Muscle layer of colon (tissue), 2 donors: ENCODE data around the gene CLEC16A.

Experiments used
- H3K27ac ChIP-seq: one replicate; pipeline ENCODE4 v1.7.0; 2013; ENCODE audit warnings: low read depth, mild to moderate bottlenecking, low read length, moderate library complexity
- H3K27me3 ChIP-seq, 2 donors: one replicate each; pipeline ENCODE4 v1.7.0; 2013; ENCODE audit warnings: low read length in 2 of 2, mild to moderate bottlenecking in 2 of 2; ENCODE audit not compliant: insufficient read depth in 2 of 2, control insufficient read depth in 1 of 2
- H3K36me3 ChIP-seq: one replicate; pipeline ENCODE4 v1.7.0; 2013; ENCODE audit warnings: mild to moderate bottlenecking, low read length; ENCODE audit not compliant: insufficient read depth
- H3K4me1 ChIP-seq: one replicate; pipeline ENCODE4 v1.7.0; 2013; ENCODE audit warnings: mild to moderate bottlenecking, low read length; ENCODE audit not compliant: insufficient read depth
- H3K4me3 ChIP-seq, 2 donors: one replicate each; pipeline ENCODE4 v1.7.0; 2013; ENCODE audit warnings: low read length in 2 of 2, low read depth in 1 of 2, mild to moderate bottlenecking in 1 of 2, moderate library complexity in 1 of 2
- H3K9ac ChIP-seq: one replicate; pipeline ENCODE4 v1.7.0; 2013; ENCODE audit warnings: low read length
- H3K9me3 ChIP-seq: one replicate; pipeline ENCODE4 v1.7.0; 2013; ENCODE audit warnings: mild to moderate bottlenecking, low read length
- donor health status: abdominal sarcoma.
- donor health status: Adenocarcinoma of cecum.

CLEC16A gene

DNA sequence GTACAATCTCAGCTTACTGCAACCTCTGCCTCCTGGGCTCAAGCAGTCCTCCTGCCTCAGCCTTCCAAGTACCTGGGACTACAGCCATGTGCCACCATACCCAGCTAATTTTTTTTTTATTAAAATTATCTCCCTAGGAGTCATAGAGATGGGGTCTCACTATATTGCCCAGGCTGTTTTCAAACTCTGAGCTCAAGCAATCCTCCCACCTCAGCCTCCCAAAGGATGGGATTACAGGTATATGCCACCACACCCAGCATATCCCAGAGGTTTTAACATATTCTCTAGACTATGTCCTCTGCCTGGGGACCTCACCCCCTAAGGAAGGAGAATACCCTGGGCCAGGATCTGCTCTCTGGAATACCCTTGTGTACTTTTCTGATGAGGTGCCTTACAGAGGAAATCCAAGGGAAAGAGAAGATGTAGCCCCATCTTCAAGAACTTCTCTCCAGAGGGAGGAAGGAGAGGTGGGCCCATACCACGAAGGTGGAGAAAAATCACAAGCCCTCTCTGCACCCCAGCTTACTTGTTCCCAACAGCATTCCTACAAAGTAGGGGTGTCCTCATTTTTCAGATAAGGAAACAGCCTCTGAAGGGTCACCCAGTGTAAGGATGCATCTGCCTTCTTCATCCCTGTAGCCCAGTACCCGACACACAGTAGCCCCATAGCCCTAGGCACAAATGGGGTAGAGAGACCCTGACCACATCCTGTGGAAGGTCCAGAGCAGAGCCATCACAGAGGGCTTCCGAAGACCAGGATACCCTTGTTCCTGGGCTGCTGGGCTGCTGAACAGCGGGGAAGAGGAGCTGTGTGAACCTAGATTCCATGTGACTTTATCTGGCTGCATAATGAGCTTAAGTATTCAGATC, 160.0 kb downstream of the CLEC16A start:
- no peak overlapping the region for H3K9ac ChIP-seq
- no peaks in the 10 kb centered on the region for H3K27me3 ChIP-seq
- H3K9me3 ChIP-seq: no peaks in the 10 kb centered on the region
- H3K27ac ChIP-seq: peak overlapping the region; percentile 19
- H3K4me1 ChIP-seq: peaks cover 44% of the 10 kb centered on the region
- no peak overlapping the region for H3K4me3 ChIP-seq
- no peaks in the 10 kb centered on the region for H3K36me3 ChIP-seq

DNA sequence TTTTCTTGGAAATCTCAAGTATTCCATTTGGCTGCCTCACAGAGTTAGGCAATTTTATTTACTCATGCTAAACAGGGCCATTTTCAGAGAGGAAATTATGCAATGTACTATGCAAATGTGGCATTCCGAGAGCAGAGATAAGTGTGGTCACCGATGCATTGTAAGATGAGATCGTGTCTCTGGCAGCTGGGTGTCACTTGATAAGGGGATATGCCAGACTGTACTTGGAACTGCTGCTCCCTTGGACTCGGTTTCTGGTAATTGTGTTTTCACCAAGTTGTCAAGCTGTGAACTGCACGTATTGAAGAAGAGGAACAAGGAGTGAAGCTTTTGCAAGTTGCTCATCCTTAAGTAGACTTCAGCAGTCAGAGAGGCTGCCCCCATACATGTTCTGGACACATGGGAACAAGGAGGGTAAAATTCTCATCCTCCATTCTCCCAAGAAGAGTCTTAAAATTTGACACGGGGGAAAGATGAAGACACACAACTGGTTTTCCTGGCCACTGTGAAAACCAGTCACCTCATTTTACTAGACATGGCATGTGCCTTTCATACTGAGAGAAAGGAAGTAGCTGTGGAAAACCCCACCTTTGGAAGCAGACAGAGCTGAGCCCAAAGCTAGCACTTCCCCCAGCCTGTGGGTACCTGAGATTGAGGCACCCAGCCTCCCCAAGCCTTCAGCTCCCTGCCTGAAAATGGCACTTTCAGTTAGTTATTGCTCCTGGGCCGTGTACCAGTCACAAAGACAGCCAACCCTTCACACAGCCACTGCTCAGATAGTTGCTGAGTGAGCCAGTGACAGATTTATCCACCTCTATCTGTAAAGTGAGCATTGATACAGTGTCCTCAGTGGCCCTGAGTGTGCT, 160.9 kb downstream of the CLEC16A start:
- peak overlapping the region; percentile 12 for H3K27ac ChIP-seq

DNA sequence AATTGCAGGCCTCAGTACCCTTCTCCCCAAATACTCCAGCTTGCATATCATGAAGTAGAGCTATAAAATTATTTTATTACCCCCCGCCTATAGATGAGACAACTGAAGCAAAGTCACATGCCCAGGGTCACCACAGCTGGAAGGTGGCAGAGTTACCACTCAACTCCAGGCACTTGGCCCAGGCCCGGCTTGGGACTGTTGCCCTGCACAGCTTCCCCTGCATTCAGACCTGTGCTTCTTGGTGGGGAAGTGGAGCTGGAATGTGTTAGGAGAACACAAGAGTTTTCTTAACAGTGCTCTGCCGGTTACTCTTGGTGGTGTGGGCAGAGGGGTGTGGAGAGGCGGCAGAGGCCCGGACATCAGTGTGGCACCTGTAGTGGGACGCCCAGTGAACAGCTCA, 162.4 kb downstream of the CLEC16A start:
- H3K36me3 ChIP-seq: no peaks in the 10 kb centered on the region
- H3K4me1 ChIP-seq: peaks cover 29% of the 10 kb centered on the region
- no peak overlapping the region for H3K4me3 ChIP-seq
- H3K27me3 ChIP-seq: no peaks in the 10 kb centered on the region
- H3K9ac ChIP-seq: no peak overlapping the region
- no peaks in the 10 kb centered on the region for H3K9me3 ChIP-seq
- no peak overlapping the region for H3K27ac ChIP-seq

More for the DNA sequence above, 160.9 kb downstream of the CLEC16A start:
- Histone ChIP-seq H3K4me1 (peaks cover 41% of the 10 kb centered on the region), H3K4me3 (no peak overlapping the region), H3K27me3 (no peaks in the 10 kb centered on the region), H3K36me3 (no peaks in the 10 kb centered on the region), H3K9me3 (no peaks in the 10 kb centered on the region), H3K9ac (no peak overlapping the region)

DNA sequence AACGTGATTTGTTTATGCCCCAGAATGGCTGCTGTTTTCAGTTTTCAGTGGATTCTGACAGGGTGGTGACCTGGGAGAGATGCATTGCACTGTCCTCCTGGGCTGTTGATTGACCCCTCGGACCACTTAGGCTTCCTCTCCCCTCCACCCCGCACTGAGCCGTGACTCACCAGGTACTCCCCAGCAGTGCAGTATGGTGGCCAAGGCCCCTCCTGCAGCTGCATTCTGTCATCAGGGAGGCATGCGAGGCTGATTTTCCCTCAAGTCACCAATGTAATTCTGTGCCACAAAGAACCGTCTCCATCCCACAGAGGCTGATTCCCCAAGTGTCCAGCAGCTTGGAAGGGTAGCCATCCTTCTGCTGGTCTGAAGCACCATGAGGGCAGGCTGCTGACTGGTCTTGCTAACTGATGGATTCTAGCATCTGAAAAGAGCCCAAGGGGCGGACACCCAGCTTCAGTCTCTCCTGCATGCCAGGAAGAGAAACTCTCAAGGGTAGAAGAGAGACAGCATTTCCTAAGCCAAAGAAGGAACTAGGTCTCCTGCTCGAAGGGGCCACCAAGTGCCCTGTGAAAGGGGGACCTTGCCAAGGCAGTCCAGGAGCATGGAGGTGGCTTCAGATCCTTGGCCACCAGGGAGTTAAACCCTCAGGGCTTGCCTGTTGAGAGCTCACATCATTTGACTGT, 163.6 kb downstream of the CLEC16A start:
- Histone ChIP-seq H3K27me3 (no peaks in the 10 kb centered on the region), H3K9ac (no peak overlapping the region), H3K36me3 (no peaks in the 10 kb centered on the region), H3K27ac (no peak overlapping the region), H3K4me1 (peaks cover 29% of the 10 kb centered on the region), H3K4me3 (no peak overlapping the region), H3K9me3 (no peaks in the 10 kb centered on the region)

DNA sequence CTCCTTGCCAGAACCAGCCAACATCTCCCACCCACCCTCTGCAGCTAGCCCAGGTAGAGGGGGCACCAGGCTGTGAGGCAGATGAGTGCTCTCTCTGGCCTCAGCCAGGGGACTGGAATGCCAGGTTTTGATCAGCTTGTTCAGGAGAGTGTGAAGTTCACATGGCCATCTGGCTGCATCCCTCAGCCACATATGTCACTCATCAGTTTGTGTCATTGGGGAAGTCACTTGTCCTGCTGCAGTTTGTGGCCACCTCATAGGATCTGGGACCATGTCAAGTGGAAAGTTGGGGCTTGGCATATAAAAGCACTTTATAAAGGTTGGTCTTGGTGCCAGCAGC, 164.1 kb downstream of the CLEC16A start:
- no peak overlapping the region for H3K27ac ChIP-seq

DNA sequence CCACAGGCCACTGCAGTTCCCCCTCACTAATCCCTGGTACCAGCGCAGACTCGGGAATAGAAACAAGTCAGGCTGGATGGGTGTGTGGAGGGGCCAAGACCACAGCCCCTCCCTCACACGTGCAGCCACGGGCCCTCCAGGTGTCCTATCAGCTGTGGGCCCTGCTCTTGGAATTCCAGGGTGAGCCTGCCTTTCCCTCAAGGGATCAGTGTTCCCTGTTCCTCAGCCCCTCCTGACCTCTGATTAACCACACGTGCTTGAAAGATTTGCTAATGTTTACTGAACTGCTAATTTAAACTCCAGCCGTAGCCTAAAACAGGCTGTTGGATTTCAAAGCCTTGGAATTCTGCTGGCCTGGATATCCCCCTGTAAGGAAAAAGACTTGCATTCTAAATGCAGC, 165.2 kb downstream of the CLEC16A start:
- H3K9me3 ChIP-seq: no peaks in the 10 kb centered on the region
- H3K9ac ChIP-seq: no peak overlapping the region
- H3K36me3 ChIP-seq: no peaks in the 10 kb centered on the region
- H3K27ac ChIP-seq: no peak overlapping the region
- peaks cover 34% of the 10 kb centered on the region for H3K4me1 ChIP-seq
- H3K4me3 ChIP-seq: no peak overlapping the region
- no peaks in the 10 kb centered on the region for H3K27me3 ChIP-seq

More for the DNA sequence above, 164.1 kb downstream of the CLEC16A start:
- Histone ChIP-seq H3K4me3 (no peak overlapping the region), H3K4me1 (peaks cover 32% of the 10 kb centered on the region), H3K27me3 (no peaks in the 10 kb centered on the region), H3K9me3 (no peaks in the 10 kb centered on the region), H3K9ac (no peak overlapping the region), H3K36me3 (no peaks in the 10 kb centered on the region)

DNA sequence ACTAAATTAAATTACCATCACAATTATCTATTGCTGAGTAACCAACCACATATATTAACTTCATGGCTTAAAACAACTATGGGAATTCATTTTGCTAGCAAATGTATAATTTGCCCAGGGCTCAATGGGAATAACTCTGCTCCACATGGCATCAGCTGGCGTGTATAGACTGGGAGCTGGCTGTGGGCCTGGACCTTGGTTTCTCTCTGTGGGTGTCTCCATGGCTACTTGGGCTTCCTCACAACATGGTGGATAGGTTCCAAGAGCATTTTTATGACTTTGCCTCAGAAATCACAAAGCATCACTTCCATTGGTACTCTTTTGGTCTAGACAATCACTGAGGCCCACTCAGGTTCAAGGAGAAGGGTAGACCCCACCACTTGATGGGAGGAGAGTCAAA, 166.8 kb downstream of the CLEC16A start:
- no peaks in the 10 kb centered on the region for H3K36me3 ChIP-seq
- peaks cover 28% of the 10 kb centered on the region for H3K4me1 ChIP-seq
- no peak overlapping the region for H3K9ac ChIP-seq
- H3K9me3 ChIP-seq: no peaks in the 10 kb centered on the region
- no peak overlapping the region for H3K4me3 ChIP-seq
- H3K27me3 ChIP-seq: no peaks in the 10 kb centered on the region
- H3K27ac ChIP-seq: no peak overlapping the region

DNA sequence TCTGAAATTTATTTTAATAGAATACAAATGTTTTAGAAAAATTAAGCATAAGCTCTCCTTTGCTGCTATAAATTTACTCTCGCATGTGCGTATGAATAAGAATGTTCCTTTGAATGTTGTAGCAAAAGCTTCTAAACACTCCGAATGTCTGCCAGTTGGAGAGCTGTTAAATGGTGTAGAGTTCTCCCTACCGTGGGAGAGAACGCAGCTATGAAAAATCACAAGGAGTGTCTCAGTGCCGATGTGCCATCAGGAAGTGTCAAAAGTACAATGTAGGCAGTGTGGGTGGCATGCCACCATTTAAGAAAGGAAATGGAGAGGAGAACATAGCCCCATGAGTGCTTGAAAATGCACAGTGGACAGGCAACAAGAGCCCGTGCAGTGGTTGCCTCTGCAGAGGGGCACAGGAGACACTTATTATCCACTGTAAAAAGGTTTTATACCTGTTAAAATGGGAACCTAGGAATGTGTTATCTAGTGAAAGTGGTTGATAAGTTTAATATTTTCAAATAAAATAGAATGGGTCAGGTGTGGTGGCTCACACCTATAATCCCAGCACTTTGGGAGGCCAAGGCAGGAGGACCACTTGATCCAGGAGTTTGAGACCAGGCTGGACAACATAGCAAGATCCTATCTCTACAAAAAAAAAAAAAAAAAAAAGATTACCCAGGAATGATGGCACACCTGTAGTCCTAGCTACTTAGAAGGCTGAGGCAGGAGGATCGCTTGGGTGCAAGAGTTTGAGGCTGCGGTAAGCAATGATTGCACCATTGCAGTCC, 167.7 kb downstream of the CLEC16A start:
- no peaks in the 10 kb centered on the region for H3K9me3 ChIP-seq
- H3K27me3 ChIP-seq: no peaks in the 10 kb centered on the region
- peaks cover 23% of the 10 kb centered on the region for H3K4me1 ChIP-seq
- H3K36me3 ChIP-seq: no peaks in the 10 kb centered on the region
- H3K27ac ChIP-seq: no peak overlapping the region
- H3K9ac ChIP-seq: no peak overlapping the region
- no peak overlapping the region for H3K4me3 ChIP-seq

DNA sequence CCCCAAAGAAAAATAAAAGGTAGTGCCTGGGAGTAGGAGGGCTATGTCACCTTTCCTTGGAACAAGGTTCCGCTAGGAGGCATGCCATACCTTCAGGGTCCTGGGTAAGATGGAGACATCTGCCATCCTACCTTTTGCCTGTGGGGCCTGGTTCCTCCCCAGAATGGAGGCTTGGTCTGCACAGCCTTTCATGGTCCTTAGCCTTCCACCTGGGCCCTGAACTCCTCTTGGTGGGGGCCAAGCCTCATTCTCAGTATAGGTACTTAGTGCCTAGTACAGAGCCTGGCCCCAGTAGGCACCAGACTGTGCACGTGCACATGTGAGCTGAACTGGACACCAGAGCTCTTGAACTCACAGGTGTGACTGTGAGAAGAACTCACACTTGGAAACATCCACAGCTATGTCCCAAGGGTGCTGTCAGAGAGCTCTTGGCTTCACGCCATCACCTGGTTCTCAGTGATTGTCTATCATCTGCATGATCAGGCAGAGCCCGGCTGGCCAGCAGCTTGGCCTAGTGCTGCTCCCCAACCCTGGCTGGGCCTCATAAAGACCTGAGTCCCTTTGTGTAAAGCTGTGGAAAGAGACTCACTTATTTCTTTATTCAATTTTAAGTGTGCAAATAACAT, 168.5 kb downstream of the CLEC16A start:
- H3K9ac ChIP-seq: no peak overlapping the region
- no peak overlapping the region for H3K4me3 ChIP-seq
- H3K9me3 ChIP-seq: no peaks in the 10 kb centered on the region
- H3K36me3 ChIP-seq: no peaks in the 10 kb centered on the region
- peaks cover 17% of the 10 kb centered on the region for H3K4me1 ChIP-seq
- no peak overlapping the region for H3K27ac ChIP-seq
- no peaks in the 10 kb centered on the region for H3K27me3 ChIP-seq

DNA sequence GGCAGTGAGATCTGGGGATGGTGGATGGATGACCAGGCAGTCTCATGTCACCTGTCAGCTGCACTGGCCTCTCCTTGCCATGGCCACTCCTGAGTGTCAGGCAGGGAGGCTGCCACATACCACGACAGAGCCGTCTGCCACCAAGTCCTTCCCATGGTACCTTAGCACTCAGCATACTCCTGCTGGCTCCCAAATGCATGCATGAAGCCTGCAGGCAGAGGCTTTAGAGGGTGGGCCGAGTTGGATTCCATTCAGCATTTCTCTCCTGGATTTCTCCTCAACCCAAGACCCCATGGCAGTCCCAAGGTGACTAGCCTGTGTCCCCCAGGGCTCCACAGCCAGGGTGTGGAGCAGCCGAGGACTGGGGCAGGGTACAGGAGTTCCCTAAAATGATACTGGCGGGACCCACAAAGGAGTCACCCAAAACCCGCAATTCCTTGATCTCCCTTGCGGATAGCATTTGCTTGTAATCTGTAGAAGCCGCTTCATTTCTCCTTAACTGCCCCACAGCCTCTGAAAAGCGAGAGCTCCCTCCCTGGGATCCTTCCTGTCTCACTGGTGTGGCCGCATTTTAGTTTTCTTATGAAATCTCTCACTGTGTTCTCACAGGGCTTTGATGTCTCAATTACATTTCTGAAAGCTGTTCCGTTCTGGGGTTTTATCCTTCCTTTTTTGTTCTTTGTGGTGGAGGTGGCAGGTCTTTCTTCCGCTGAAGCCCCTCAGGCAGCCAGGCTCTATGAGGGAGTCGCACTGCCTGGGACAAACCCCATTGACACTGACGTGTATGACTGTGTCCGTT, 170.2 kb downstream of the CLEC16A start:
- no peak overlapping the region for H3K27ac ChIP-seq
- H3K27me3 ChIP-seq: no peaks in the 10 kb centered on the region
- peaks cover 9% of the 10 kb centered on the region for H3K4me1 ChIP-seq
- no peaks in the 10 kb centered on the region for H3K9me3 ChIP-seq
- H3K9ac ChIP-seq: no peak overlapping the region
- H3K4me3 ChIP-seq: no peak overlapping the region
- H3K36me3 ChIP-seq: no peaks in the 10 kb centered on the region
